Choroid plexus epithelial cell (primary cell): ENCODE measurements around the gene CFAP73.

Experiments used
- DNase-seq: peaks from one replicate; pipeline ENCODE4 v3.0.0-alpha.2; 2010; ENCODE audit warnings: low read depth
- H3K4me3 ChIP-seq: 2 replicates; pipeline ENCODE4 v1.5.1; 2011; ENCODE audit warnings: low read depth, mild to moderate bottlenecking, control low read depth, low read length, moderate library complexity
- CTCF ChIP-seq: conservative IDR thresholded peaks from 2 replicates; pipeline ENCODE4 v1.5.1; 2011; ENCODE audit warnings: low read depth, mild to moderate bottlenecking, control low read depth, inconsistent platforms, low read length, moderate library complexity

CFAP73 gene

GRCh38 chr12:113172185-113172584, 22.7 kb downstream of the CFAP73 start:
- H3K4me3 ChIP-seq: no peak overlapping the region
- DNase-seq: no peak
- no peak for TF ChIP-seq CTCF

- no peak overlapping the region for H3K4me3 ChIP-seq
- TF ChIP-seq CTCF: no peak
- no peak for DNase-seq
Measured at GRCh38 chr12:113173081-113173698, 23.7 kb downstream of the CFAP73 start.

- DNase-seq: peak; percentile 78
- no peak overlapping the region for H3K4me3 ChIP-seq
- TF ChIP-seq CTCF: peak; percentile 96
Measured at GRCh38 chr12:113174461-113175384, 25.2 kb downstream of the CFAP73 start.

GRCh38 chr12:113179023-113179422, 29.5 kb downstream of the CFAP73 start:
- no peak for TF ChIP-seq CTCF
- no peak for DNase-seq
- H3K4me3 ChIP-seq: no peak overlapping the region

- no peak overlapping the region for H3K4me3 ChIP-seq
- no peak for DNase-seq
- no peak for TF ChIP-seq CTCF
Measured at GRCh38 chr12:113180333-113180732, 30.8 kb downstream of the CFAP73 start.

GRCh38 chr12:113181975-113182374, 32.5 kb downstream of the CFAP73 start:
- no peak overlapping the region for H3K4me3 ChIP-seq
- TF ChIP-seq CTCF: no peak
- no peak for DNase-seq
